HUES64 (cell line): ENCODE measurements around the gene VWA1.
"Not testable (repeated sequence)": the region's sequence is repeated elsewhere in the genome, so short reads cannot be mapped to it uniquely, and the experiment has no call there.

Experiments used
- H3K27ac ChIP-seq: 2 replicates; pipeline ENCODE4 v1.7.0; 2013; ENCODE audit warnings: low read depth, low read length, inconsistent platforms
- H3K27me3 ChIP-seq: 2 replicates; pipeline ENCODE4 v1.6.1; 2013; ENCODE audit warnings: mild to moderate bottlenecking, low read length; ENCODE audit not compliant: insufficient read depth
- H3K36me3 ChIP-seq: 2 replicates; pipeline ENCODE4 v1.6.1; 2013; ENCODE audit warnings: mild to moderate bottlenecking, low read length; ENCODE audit not compliant: insufficient read depth
- H3K4me1 ChIP-seq: 2 replicates; pipeline ENCODE4 v1.6.1; 2013; ENCODE audit warnings: mild to moderate bottlenecking, low read length, moderate library complexity; ENCODE audit not compliant: insufficient read depth
- H3K4me3 ChIP-seq: 2 replicates; pipeline ENCODE4 v1.5.1; 2013; ENCODE audit warnings: mild to moderate bottlenecking, low read length, moderate library complexity
- H3K9ac ChIP-seq: 2 replicates; pipeline ENCODE4 v1.6.1; 2013; ENCODE audit warnings: mild to moderate bottlenecking, low read depth, low read length
- H3K9me3 ChIP-seq: 2 replicates; pipeline ENCODE4 v1.6.1; 2013; ENCODE audit warnings: low read depth, low read length; ENCODE audit not compliant: insufficient read depth
- WGBS: fragments of 150-250, 120-280 bp; methylation state at CpG from one replicate; pipeline ENCODE4 v1.1.7; 2013; ENCODE audit warnings: missing lambda C conversion rate; 5-methylcytosine and 5-hydroxymethylcytosine counted together

The VWA1 gene

DNA sequence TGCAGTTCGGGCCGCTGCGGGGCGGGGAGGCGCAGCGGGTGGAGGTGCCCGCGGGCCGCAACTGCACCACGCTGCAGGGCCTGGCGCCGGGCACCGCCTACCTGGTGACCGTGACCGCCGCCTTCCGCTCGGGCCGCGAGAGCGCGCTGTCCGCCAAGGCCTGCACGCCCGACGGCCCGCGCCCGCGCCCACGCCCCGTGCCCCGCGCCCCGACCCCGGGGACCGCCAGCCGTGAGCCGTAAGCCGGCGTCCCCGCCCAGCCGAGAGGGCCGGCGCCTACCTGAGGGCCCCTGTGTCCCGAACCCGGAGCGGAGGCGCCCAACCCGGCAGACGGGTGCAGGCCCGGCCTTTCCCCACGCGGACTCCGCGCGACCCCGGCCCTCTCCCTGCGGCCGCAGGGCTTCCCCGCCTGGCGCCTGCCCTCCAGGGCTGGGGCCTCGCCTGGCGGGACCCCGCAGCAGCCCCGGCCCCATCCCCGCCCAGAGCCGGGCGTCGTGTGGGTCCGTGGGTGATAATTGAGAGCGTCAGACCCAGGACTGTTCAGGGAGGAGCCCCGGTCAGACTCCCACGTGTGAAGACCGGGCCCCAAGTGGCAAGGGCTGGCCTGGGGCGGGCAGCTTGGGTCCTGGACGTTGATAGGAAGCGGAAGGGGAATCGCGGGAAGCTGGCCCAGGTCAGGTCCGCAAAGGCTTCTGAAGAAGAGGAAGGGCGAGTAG is 4.2 kb downstream of the VWA1 start:
- no peak overlapping the region for H3K9ac ChIP-seq
- WGBS, result 97% methylated on average over 82 of the region's 82 CpGs
- no peaks in the 10 kb centered on the region for H3K9me3 ChIP-seq
- no peak overlapping the region for H3K4me3 ChIP-seq
- 0 out of 2 replicates have a peak, but pooled peaks cover 3% of the 10 kb centered on the region for H3K36me3 ChIP-seq
- no peak overlapping the region for H3K27ac ChIP-seq
- H3K27me3 ChIP-seq, result peaks cover 4% of the 10 kb centered on the region; the same call in 1 of the 2 replicates
- H3K4me1 ChIP-seq, result peaks cover 6% of the 10 kb centered on the region

DNA sequence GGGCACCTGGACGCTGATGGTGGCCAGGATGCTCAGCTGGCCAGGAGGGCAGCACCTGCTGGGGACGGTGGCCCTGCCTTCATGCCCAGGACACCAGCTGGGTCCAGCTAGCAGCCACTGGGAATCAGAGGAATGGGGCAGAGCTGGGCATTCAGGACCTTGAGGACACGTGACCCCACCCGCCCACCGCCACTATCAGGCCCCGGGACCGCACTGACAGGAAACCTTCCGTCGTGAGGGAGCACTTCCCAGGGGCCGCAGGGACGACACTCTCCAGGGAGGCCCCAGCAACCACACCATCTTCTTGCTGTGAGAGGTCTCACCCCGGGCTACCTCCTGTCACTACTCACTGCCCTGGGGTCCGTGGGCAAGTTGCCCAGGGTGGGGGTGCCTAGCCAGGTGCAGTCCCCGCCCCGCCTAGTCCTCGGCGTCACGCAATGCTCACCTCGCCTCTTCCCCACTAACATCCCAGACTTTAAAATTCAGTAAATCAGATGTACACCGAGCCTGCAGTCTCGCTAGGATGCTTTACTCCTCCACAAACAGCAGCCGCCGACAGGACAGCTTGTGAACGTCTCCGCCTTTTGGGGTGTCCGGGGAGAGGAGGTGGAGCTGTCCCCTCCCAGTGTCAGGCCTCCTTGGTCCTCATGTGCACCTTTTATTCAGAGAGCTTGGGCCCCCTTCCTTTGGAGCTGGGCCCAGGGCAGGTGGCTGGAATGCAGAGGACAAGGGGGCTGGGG is 4.9 kb downstream of the VWA1 start:
- Histone ChIP-seq H3K9ac (no peak overlapping the region), H3K4me1 (no peaks in the 10 kb centered on the region), H3K27me3 (peaks cover 4% of the 10 kb centered on the region; the same call in 1 of the 2 replicates), H3K27ac (no peak overlapping the region), H3K4me3 (no peak overlapping the region), H3K9me3 (no peaks in the 10 kb centered on the region), H3K36me3 (0 out of 2 replicates have a peak, but pooled peaks cover 3% of the 10 kb centered on the region)
- 94% methylated on average over 26 of the region's 26 CpGs for WGBS

DNA sequence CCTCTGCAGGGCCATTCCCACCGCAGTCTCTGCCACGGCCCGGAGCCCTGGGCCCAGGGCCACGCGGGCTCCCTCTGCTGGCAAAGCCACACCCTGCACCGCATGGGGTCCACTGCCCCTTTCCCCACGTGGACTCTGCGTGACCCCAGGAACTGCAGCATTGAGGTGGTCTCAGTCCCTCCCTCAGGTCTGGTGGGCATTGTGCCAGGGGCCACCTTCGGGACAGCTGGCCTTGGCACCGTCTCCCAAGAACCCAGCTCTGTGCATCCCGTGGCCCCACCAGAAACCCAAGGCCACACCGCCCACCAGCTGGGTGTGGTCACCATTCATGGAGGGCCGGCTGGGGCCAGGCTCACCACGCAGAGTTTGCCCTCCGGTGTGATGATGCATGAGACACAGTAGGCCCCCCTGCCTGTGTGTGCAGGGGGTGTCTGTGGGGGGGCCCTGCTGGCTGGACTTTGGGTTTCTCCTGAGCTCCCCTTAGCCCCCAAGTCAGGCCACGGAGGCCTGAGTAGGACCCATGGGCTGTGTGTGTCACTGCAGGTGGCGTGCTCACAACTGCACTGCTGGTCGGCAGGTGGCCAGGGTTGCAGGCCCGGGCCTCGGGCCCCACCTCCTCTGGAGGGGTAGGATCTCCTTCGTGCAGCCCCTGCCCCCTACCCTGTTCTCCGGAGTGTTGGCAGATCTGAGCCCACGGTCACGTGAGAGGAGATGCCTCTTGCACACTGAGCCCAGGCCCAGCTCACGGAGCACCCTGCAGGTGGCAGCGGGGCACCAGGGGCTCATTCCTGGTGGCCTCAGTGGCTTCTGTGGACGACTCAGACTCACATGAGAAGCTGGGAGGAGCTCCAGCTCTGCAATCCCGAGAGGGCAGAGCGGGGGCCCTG is 5.8 kb downstream of the VWA1 start:
- Histone ChIP-seq H3K4me1 (no peaks in the 10 kb centered on the region), H3K27ac (no peak overlapping the region), H3K9ac (no peak overlapping the region), H3K27me3 (no peaks in the 10 kb centered on the region; the same call in 1 of the 2 replicates), H3K9me3 (no peaks in the 10 kb centered on the region), H3K4me3 (no peak overlapping the region), H3K36me3 (0 out of 2 replicates have a peak, but pooled peaks cover 3% of the 10 kb centered on the region)
- WGBS, result 81% methylated on average over 29 of the region's 29 CpGs

DNA sequence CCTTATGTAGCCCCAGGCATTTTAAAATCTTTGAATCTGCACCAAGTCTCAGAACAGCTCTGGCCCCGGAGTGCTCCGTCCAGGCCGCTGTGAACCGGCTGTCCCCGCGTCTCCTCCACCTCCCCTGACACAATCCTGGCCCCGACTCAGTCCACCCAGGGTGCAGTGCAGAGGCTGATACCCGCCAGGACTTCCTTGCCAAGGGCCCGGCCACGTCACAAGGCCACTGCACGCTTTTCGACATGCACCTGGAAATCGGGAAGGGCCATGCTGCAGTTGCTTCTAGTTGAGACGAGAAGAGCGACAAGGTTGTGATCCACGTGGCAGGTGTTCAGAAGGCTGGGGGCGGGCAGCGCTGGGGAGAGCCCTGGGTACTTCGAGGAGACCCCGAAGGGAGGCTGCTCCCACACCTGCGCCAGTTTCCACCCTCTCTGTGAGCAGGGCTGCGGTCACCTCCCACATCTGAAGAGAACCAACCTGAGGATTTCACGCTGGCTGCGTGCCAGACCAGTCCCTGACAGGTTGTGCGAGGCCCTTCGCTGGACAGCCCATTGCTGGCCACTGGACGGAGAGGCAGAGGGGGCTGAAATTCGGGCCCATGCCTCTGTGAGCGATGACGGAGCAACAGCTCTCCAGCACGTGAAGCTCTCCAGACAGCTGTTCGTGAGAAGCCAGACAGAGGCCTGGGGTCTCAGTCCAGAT is 6.7 kb downstream of the VWA1 start:
- no peaks in the 10 kb centered on the region for H3K9me3 ChIP-seq
- H3K9ac ChIP-seq, result no peak overlapping the region
- WGBS, result 95% methylated on average over 32 of the region's 32 CpGs
- no peak overlapping the region for H3K27ac ChIP-seq
- H3K27me3 ChIP-seq, result no peaks in the 10 kb centered on the region
- no peaks in the 10 kb centered on the region for H3K4me1 ChIP-seq
- no peak overlapping the region for H3K4me3 ChIP-seq
- 0 out of 2 replicates have a peak, but pooled peaks cover 3% of the 10 kb centered on the region for H3K36me3 ChIP-seq

DNA sequence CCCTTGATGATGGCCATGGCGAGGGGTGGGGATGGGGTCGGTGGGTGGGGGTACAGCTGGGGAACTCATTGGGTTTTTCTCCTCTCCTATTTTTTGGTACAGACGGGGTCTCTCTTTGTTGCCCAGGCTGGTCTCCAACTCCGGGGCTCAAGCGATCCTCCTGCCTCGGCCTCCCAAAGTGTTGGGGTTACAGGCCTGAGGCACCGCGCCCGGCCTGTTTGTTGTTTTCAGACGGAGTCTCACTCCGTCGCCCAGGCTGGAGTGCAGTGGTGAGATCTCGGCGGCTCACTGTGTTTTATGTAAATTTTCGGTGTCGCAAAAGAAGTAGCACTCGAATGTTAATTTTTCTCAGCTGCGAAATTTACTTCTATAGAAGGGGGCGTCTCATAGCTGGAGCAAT is 11.1 kb downstream of the VWA1 start:
- not testable (repeated sequence) for H3K9me3 ChIP-seq, H3K27me3 ChIP-seq, H3K4me1 ChIP-seq, H3K9ac ChIP-seq, H3K4me3 ChIP-seq, H3K27ac ChIP-seq, H3K36me3 ChIP-seq
- 89% methylated on average over 14 of the region's 19 CpGs for WGBS

DNA sequence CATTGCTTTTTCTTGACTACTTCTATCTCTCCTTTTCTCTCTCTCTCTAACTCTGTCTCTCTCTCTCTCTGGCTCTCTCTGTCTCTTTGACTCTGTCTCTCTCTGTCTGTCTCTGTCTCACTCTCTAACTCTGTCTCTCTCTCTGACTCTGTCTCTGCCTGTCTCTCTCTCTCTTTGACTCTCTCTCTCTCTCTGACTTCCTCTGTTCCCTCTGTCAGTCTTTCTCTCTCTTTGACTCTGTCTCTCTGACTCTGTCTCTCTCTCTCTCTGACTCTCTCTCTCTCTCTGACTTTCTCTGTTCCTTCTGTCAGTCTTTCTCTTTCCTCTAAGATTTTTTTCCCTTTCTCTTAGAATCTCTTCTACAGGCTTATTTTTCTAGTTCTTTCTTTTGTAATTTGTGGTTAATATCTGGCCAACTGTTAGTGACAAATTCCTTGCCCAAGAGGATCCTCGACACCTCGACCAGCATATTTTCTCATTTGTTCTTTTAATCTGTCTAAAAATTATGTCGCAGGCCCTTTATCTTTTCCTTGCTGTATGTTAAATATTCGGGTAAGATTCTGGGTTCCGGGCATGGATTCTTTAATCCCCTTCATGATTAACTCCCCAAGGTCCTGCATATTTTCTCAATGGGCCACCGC is 13.7 kb downstream of the VWA1 start, which contains the start of gene ATAD3C:
TSS of gene ATAD3C (plus strand) at position 591 of the 641 bp plus-strand sequence. CDS start 995 bp downstream, outside the sequence.
- H3K27me3 ChIP-seq, result no peaks in the 10 kb centered on the region
- 89% methylated on average over 6 of the region's 6 CpGs for WGBS
- no peak within 1 kb of the TSS for H3K27ac ChIP-seq
- H3K9ac ChIP-seq, result no peak within 1 kb of the TSS
- no peaks in the 10 kb centered on the region for H3K4me1 ChIP-seq
- no peaks in the 10 kb centered on the region for H3K36me3 ChIP-seq
- H3K9me3 ChIP-seq, result no peaks in the 10 kb centered on the region
- H3K4me3 ChIP-seq, result no peak within 1 kb of the TSS

DNA sequence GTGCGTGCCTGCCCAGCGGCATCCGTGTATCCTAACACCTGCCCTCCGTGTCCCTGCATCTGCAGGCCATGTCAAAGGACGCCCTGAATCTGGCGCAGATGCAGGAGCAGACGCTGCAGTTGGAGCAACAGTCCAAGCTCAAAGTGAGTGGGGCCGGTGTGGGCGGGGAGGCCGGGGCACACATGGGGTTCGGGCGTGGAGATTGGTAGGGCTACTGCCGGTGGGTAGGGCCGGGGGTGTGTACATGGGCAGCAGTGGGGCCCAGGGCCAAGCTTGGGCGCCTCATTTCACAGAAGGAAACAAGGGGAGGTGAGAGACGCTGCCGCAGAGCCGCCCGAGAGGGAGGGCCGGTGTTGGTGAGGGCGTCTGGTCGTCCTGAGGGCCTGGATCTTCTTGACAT is 15.1 kb downstream of the VWA1 start:
- not testable (repeated sequence) for H3K9ac ChIP-seq, H3K27ac ChIP-seq, H3K4me1 ChIP-seq, H3K4me3 ChIP-seq, H3K27me3 ChIP-seq, H3K36me3 ChIP-seq, H3K9me3 ChIP-seq
- WGBS, result 96% methylated on average over 22 of the region's 22 CpGs

DNA sequence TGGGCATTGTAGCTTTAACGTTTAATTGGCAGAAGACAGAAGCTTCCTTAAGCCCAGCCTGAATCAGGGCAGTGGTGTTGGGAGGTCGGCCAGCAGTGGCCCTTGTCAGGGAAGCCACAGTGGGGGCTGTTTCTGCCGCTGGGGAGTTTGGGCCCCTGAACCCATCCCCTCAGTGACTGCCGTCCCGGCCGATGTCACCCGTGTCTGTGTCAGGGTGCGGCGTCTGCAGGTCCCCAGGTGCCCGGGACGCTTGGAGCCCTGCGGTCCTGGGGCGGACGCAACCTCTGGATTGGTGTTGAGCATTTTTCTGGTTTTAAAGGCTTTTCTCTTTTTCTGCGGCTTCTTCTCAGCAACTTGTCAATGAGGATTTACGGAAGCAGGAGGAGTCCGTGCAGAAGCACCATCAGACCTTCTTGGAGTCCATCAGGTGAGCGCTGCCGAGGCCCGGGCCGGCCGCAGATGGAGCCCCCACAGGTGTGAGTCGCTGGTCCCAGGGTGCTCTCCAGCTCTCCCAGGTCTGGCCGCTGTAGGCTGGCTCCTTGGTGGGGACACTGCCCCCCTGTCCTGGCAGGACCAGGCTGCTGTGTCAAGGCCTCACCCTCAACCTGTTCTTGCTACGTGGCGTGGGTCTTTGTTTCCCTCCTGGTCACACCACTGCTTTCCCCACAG is 16.3 kb downstream of the VWA1 start:
- Histone ChIP-seq H3K4me1 (no peaks in the 10 kb centered on the region), H3K27me3 (no peaks in the 10 kb centered on the region), H3K9ac (no peak overlapping the region), H3K4me3 (no peak overlapping the region), H3K27ac (no peak overlapping the region), H3K9me3 (no peaks in the 10 kb centered on the region), H3K36me3 (no peaks in the 10 kb centered on the region)
- 96% methylated on average over 26 of the region's 26 CpGs for WGBS

DNA sequence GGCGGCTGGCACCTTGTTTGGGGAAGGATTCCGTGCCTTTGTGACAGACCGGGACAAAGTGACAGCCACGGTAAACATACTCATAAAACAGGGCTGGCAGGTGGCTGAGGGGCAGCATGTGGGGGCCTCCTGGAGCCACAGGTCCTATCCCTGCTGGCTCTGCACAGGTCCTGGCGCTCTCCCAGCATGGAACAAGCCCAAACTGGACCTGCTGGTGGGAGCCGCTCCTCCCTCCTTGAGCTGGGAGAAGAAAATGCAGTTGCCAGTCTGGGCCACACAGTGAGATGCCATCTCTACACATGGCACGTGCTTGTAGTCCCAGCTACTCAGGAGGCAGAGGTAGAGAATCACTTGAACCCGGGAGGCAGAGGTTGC is 16.9 kb downstream of the VWA1 start:
- not testable (repeated sequence) for H3K36me3 ChIP-seq, H3K27ac ChIP-seq, H3K9me3 ChIP-seq, H3K4me3 ChIP-seq, H3K4me1 ChIP-seq, H3K27me3 ChIP-seq, H3K9ac ChIP-seq
- 95% methylated on average over 8 of the region's 8 CpGs for WGBS

DNA sequence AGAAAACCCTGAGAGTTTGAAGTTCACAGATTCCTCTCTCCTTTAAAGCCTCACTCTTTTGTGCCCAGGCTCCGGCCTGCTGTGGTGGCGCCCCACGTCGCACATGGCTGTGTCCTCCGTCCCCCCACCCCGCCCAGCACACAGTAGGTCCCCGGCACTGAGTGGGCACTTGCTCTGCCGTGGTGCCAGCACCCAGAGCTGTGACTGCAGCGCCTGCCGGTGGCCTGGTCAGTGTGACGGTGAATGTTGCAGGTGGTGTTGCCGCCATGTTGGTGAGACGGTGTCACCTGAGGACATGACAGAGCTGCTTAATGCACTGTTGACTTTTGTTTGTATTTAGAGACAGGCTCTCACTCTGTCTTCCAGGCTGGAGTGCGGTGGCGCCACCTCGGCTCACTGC is 17.4 kb downstream of the VWA1 start:
- no peak overlapping the region for H3K27ac ChIP-seq
- H3K9ac ChIP-seq, result no peak overlapping the region
- no peaks in the 10 kb centered on the region for H3K27me3 ChIP-seq
- no peaks in the 10 kb centered on the region for H3K36me3 ChIP-seq
- no peaks in the 10 kb centered on the region for H3K9me3 ChIP-seq
- WGBS, result 94% methylated on average over 16 of the region's 16 CpGs
- no peak overlapping the region for H3K4me3 ChIP-seq
- no peaks in the 10 kb centered on the region for H3K4me1 ChIP-seq
